NCI-H446 treated with DMSO at 0.1 percent for 48 hours (cell line): ENCODE measurements around the gene C9.
A peak's percentile ranks its signal among the peaks of the same experiment; 100 is the strongest.
"Not testable (repeated sequence)": the region's sequence is repeated elsewhere in the genome, so short reads cannot be mapped to it uniquely, and the experiment has no call there.

Source experiments
- DNase-seq: peaks from one replicate; lab custom pipeline; 2025; lab: John Stamatoyannopoulos, UW

The C9 gene

GRCh38 chr5:39364367-39364766 lies at the start of gene C9:
Gene C9 (minus strand): TSS chr5:39364495. CDS start chr5:39364464, 31 bp downstream.
- no peak for DNase-seq

- no peak for DNase-seq
These were observed 49.5 kb upstream of the C9 start for GRCh38 chr5:39413771-39414170.

GRCh38 chr5:39412721-39413394 lies 48.6 kb upstream of the C9 start:
- DNase-seq = no peak

- DNase-seq = no peak
These were observed 47.7 kb upstream of the C9 start for GRCh38 chr5:39411985-39412384.

- no peak for DNase-seq
These were observed 46.8 kb upstream of the C9 start for GRCh38 chr5:39411061-39411460.

GRCh38 chr5:39409033-39409432 lies 44.7 kb upstream of the C9 start:
- DNase-seq = no peak

GRCh38 chr5:39405083-39405843 lies 41.0 kb upstream of the C9 start:
- no peak for DNase-seq

- not testable (repeated sequence) for DNase-seq
These were observed 39.5 kb upstream of the C9 start for GRCh38 chr5:39403761-39404160.

- DNase-seq = not testable (repeated sequence)
These were observed 37.8 kb upstream of the C9 start for GRCh38 chr5:39402140-39402539.

- DNase-seq = no peak
These were observed 36.7 kb upstream of the C9 start for GRCh38 chr5:39400713-39401578.

- DNase-seq = peak; percentile 20
These were observed 35.1 kb upstream of the C9 start for GRCh38 chr5:39399135-39400036.

- no peak for DNase-seq
These were observed 32.5 kb upstream of the C9 start for GRCh38 chr5:39396843-39397242.

- DNase-seq = no peak
These were observed 31.2 kb upstream of the C9 start for GRCh38 chr5:39395521-39395920.

- DNase-seq = no peak
These were observed 30.7 kb upstream of the C9 start for GRCh38 chr5:39394946-39395345.

- DNase-seq = no peak
These were observed 26.6 kb upstream of the C9 start for GRCh38 chr5:39390945-39391344.

- DNase-seq = no peak
These were observed 23.0 kb upstream of the C9 start for GRCh38 chr5:39387293-39387692.

GRCh38 chr5:39384271-39384670 lies 20.0 kb upstream of the C9 start:
- no peak for DNase-seq

- no peak for DNase-seq
These were observed 17.1 kb upstream of the C9 start for GRCh38 chr5:39381376-39381775.

- no peak for DNase-seq
These were observed 15.4 kb upstream of the C9 start for GRCh38 chr5:39379693-39380092.

GRCh38 chr5:39377613-39378012 lies 13.3 kb upstream of the C9 start:
- DNase-seq = no peak

- DNase-seq = peak; percentile 27
These were observed 12.0 kb upstream of the C9 start for GRCh38 chr5:39376293-39376714.

GRCh38 chr5:39373791-39374190 lies 9.5 kb upstream of the C9 start:
- DNase-seq = no peak
